Testis (tissue), 3 donors: ENCODE results near the gene TENT4A. TPM values are rescaled to one million over a fixed set of nuclear protein-coding genes. Genes with fewer than 3 reads are reported as not detected.

Experiments
- DNase-seq: peaks from one replicate; pipeline ENCODE4 v3.0.0-alpha.2; 2019
- H3K27ac ChIP-seq, 2 donors: fragments of 200-600 bp; sonication (generic); one replicate each; pipeline ENCODE4 v1.5.1; 2019
- H3K27me3 ChIP-seq: fragments of 200-600 bp; sonication (generic); one replicate; pipeline ENCODE4 v1.5.1; 2019
- H3K36me3 ChIP-seq: fragments of 200-600 bp; sonication (generic); one replicate; pipeline ENCODE4 v1.5.1; 2017; ENCODE audit warnings: low read depth; ENCODE audit errors: missing control alignments
- H3K4me1 ChIP-seq: fragments of 200-600 bp; sonication (generic); one replicate; pipeline ENCODE4 v1.5.1; 2019
- H3K4me3 ChIP-seq, 2 donors: fragments of 200-600 bp; sonication (generic); one replicate each; pipeline ENCODE4 v1.5.1; 2017 to 2019
- H3K9me3 ChIP-seq: fragments of 200-600 bp; sonication (generic); one replicate; pipeline ENCODE4 v1.5.1; 2017
- CTCF ChIP-seq, 3 experiments: fragments of 450-650 bp in 2 of 3; fragments of 200-600 bp in 1 of 3; sonication (generic) in 1 of 3; IDR thresholded peaks; one replicate each; pipeline ENCODE4 v1.5.1; 2016 to 2019; ENCODE audit warnings: antibody characterized with exemption in 3 of 3, mild to moderate bottlenecking in 2 of 3, moderate library complexity in 1 of 3
- POLR2A ChIP-seq: fragments of 450-650 bp; IDR thresholded peaks from one replicate; pipeline ENCODE4 v1.6.1; 2017; ENCODE audit warnings: antibody characterized with exemption, mild to moderate bottlenecking, moderate library complexity
- WGBS, 2 donors: methylation state at CpG; one replicate each; pipeline ENCODE4 v1.1.5; 2018; 5-methylcytosine and 5-hydroxymethylcytosine counted together
- intact Hi-C: fragments of 100-400 bp; cut with DNase I; formaldehyde crosslinking; loops from one replicate; pipeline ENCODE4 v1.15.1; 2023; ENCODE audit warnings: low total_unique reads
- polyA plus RNA-seq: library from polyadenylated mRNA; stranded (reverse); fragments of 350-450 nt; fragmentation: Illumina TruSeq; extraction: RNeasy Lipid Tissue Mini Kit (QIAGEN cat#74804); gene quantifications from one replicate; pipeline ENCODE4 v1.2.3, GENCODE V29; 2014; ENCODE audit warnings: low read depth, low replicate concordance; ENCODE audit not compliant: insufficient read depth
- total RNA-seq, 2 donors: library from RNA; depleted of rRNA; stranded (reverse); fragments of >200 nt; gene quantifications; one replicate each; pipeline ENCODE4 v1.2.3, GENCODE V29; 2016

Gene TENT4A
- total and polyA plus RNA-seq, 3 donors from 2014 or later, result 23.1 to 51.3 (median 46.2) TPM

- no peaks in the 10 kb centered on the region for H3K27me3 ChIP-seq
- no peaks in the 10 kb centered on the region for H3K4me1 ChIP-seq
- 46 to 74% methylated on average over 1 of the region's 1 CpG for WGBS, 2 donors
- TF ChIP-seq POLR2A (no peak), CTCF (IDR thresholded peaks at IDR 0.05) (no peak)
- no peaks in the 10 kb centered on the region for H3K36me3 ChIP-seq
- intact Hi-C loops, result no loop called here
- no peak overlapping the region for H3K4me3 ChIP-seq
- no peaks in the 10 kb centered on the region for H3K9me3 ChIP-seq
- no peak overlapping the region for H3K27ac ChIP-seq
- no peak for DNase-seq
These were observed 20.3 kb upstream of the TENT4A start for GRCh38 chr5:6692906-6693305.

- Histone ChIP-seq H3K9me3 (no peaks in the 10 kb centered on the region), H3K4me1 (no peaks in the 10 kb centered on the region), H3K27ac (no peak overlapping the region), H3K4me3 (no peak overlapping the region), H3K27me3 (no peaks in the 10 kb centered on the region), H3K36me3 (no peaks in the 10 kb centered on the region)
- no peak for DNase-seq
- 85 to 89% methylated on average over 1 of the region's 1 CpG for WGBS, 2 donors
- intact Hi-C loops, result no loop called here
- TF ChIP-seq POLR2A (no peak), CTCF (IDR thresholded peaks at IDR 0.05) (no peak)
These were observed 14.5 kb upstream of the TENT4A start for GRCh38 chr5:6698696-6699095.

- Histone ChIP-seq H3K36me3 (no peaks in the 10 kb centered on the region), H3K4me1 (no peaks in the 10 kb centered on the region), H3K4me3 (no peak overlapping the region), H3K9me3 (no peaks in the 10 kb centered on the region), H3K27ac (no peak overlapping the region), H3K27me3 (no peaks in the 10 kb centered on the region)
- TF ChIP-seq CTCF (IDR thresholded peaks at IDR 0.05), result no peak
- no peak for TF ChIP-seq POLR2A
- WGBS, 2 donors, result 80 to 89% methylated on average over 1 of the region's 1 CpG
- no peak for DNase-seq
- intact Hi-C loops, result no loop called here
These were observed 13.9 kb upstream of the TENT4A start for GRCh38 chr5:6699357-6699756.

- Histone ChIP-seq H3K9me3 (no peaks in the 10 kb centered on the region), H3K4me3 (no peak overlapping the region), H3K36me3 (no peaks in the 10 kb centered on the region), H3K27me3 (no peaks in the 10 kb centered on the region), H3K4me1 (no peaks in the 10 kb centered on the region), H3K27ac (no peak overlapping the region)
- intact Hi-C loops, result no loop called here
- 65 to 72% methylated on average over 11 of the region's 11 CpGs for WGBS, 2 donors
- no peak for DNase-seq
- TF ChIP-seq CTCF (IDR thresholded peaks at IDR 0.05) (no peak), POLR2A (no peak)
These were observed 13.1 kb upstream of the TENT4A start for GRCh38 chr5:6700074-6700684.

- no peak for TF ChIP-seq CTCF (IDR thresholded peaks at IDR 0.05)
- no peak for TF ChIP-seq POLR2A
- no peak for DNase-seq
These were observed 12.4 kb upstream of the TENT4A start for GRCh38 chr5:6700685-6701355.

More at GRCh38 chr5:6700685-6701355, 12.4 kb upstream of the TENT4A start:
- Histone ChIP-seq H3K36me3 (no peaks in the 10 kb centered on the region), H3K27me3 (no peaks in the 10 kb centered on the region), H3K4me1 (no peaks in the 10 kb centered on the region), H3K27ac (no peak overlapping the region), H3K9me3 (no peaks in the 10 kb centered on the region), H3K4me3 (no peak overlapping the region)
- intact Hi-C loops, result no loop called here
- WGBS, 2 donors, result 70 to 80% methylated on average over 10 to 12 of the region's 12 CpGs
